Muscle layer of duodenum (tissue), 2 donors: ENCODE measurements around the gene GRAMD1B.
"Not testable (repeated sequence)": the region's sequence is repeated elsewhere in the genome, so short reads cannot be mapped to it uniquely, and the experiment has no call there.

Source experiments
- H3K27ac ChIP-seq: one replicate; pipeline ENCODE4 v1.7.0; 2013; ENCODE audit warnings: mild to moderate bottlenecking, low read length
- H3K27me3 ChIP-seq: one replicate; pipeline ENCODE4 v1.7.0; 2013; ENCODE audit warnings: low read depth, mild to moderate bottlenecking, control low read depth, low read length
- H3K36me3 ChIP-seq, 2 donors: one replicate each; pipeline ENCODE4 v1.7.0; 2013; ENCODE audit warnings: low read length in 2 of 2, control low read depth in 1 of 2, mild to moderate bottlenecking in 1 of 2; ENCODE audit not compliant: insufficient read depth in 2 of 2, control insufficient read depth in 1 of 2
- H3K4me1 ChIP-seq, 2 donors: one replicate each; pipeline ENCODE4 v1.7.0; 2013; ENCODE audit warnings: low read length in 2 of 2, mild to moderate bottlenecking in 2 of 2, control low read depth in 1 of 2, moderate library complexity in 1 of 2; ENCODE audit not compliant: insufficient read depth in 2 of 2, control insufficient read depth in 1 of 2
- H3K4me3 ChIP-seq, 2 donors: one replicate each; pipeline ENCODE4 v1.7.0; 2013; ENCODE audit warnings: low read length in 2 of 2, low read depth in 1 of 2, mild to moderate bottlenecking in 1 of 2
- H3K9me3 ChIP-seq, 2 donors: one replicate each; pipeline ENCODE4 v1.7.0; 2013; ENCODE audit warnings: low read length in 2 of 2, control low read depth in 1 of 2, mild to moderate bottlenecking in 1 of 2; ENCODE audit not compliant: control insufficient read depth in 1 of 2
- donor health status: healthy.

GRAMD1B gene

DNA sequence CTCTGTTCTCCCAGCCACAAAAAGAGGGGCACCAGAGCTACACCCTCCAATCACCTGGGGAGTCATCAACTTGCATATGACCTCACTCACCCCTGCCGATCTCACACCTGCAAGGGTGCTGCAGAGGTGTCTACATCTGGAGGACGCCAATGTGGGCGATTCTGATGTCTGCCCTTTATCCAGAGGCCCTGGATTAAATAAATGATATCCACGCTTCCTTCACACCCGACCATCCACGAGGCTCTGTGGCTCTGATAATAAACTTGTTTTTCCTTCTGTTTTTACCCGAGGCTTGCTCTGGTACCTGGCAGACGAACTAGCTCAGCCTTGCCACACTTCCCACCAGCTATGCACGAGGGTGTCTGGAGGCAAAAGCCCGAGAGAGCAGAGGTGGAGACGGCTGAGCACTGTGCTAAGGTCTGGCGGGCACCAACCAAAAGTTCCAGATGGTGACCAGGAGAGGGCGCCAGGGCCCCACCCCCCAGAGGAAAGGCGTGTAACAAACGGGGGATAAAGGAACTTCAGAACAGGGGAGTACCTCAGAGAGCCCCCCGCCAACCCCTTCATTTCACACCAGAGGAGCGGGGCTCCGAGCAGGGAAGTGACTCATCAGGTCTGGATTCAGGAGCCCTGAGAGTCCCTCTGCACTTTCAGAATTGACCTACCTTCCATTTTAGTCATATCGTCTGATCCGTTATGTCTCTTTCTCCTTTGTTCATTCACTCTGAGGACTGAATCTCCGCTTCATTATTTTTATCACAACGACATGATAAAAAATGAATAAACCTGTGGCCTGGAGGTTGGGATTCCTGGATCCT, 210.8 kb downstream of the GRAMD1B start:
- H3K36me3 ChIP-seq, result no peaks in the 10 kb centered on the region
- no peaks in the 10 kb centered on the region for H3K9me3 ChIP-seq
- H3K27me3 ChIP-seq, result no peaks in the 10 kb centered on the region
- H3K4me1 ChIP-seq, result no peaks in the 10 kb centered on the region
- H3K27ac ChIP-seq, result no peak overlapping the region
- H3K4me3 ChIP-seq, result no peak overlapping the region

GRCh38 chr11:123641495-123641840, 211.4 kb downstream of the GRAMD1B start:
- Histone ChIP-seq H3K27ac (no peak overlapping the region), H3K4me1 (no peaks in the 10 kb centered on the region), H3K27me3 (no peaks in the 10 kb centered on the region), H3K4me3 (no peak overlapping the region), H3K9me3 (no peaks in the 10 kb centered on the region), H3K36me3 (no peaks in the 10 kb centered on the region)

- Histone ChIP-seq H3K9me3 (no peaks in the 10 kb centered on the region), H3K4me3 (no peak overlapping the region), H3K27ac (no peak overlapping the region), H3K4me1 (no peaks in the 10 kb centered on the region), H3K36me3 (no peaks in the 10 kb centered on the region), H3K27me3 (no peaks in the 10 kb centered on the region)
Measured at GRCh38 chr11:123642435-123642834, 212.4 kb downstream of the GRAMD1B start.

DNA sequence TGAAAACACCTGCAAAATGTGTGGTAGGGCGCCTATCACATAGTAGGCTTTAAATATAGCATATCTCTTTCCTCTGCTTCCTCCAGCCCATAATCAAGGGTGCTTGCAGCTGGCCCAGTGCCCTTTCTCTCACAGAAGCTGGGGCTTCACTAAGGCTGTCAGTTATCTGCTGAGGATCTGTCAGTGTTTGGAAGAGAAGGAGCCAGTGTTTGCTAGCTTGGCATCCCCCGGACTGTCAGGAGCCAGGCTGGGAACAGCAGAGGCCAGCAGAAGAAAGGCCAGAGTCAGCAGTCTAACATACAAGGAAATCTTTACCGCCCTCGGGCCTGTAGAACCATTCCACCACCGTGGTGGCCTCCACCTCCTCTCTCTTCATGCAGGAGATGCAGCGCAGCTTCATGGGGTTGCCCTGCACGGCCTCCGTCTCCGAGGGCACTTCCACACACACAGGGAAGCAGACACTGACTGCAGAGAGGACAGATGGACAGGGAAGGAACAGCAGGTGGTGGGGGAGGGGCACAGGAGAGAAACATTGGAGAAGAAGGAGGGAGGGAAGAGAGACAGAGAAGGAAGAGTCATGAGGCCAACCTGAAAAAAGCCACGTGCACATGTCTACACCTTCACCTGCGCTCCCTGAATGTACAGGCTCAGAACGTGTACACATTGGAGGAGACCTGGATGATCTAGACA, 215.4 kb downstream of the GRAMD1B start:
- H3K4me3 ChIP-seq, result no peak overlapping the region
- H3K4me1 ChIP-seq, result no peaks in the 10 kb centered on the region
- H3K27me3 ChIP-seq, result no peaks in the 10 kb centered on the region
- no peaks in the 10 kb centered on the region for H3K36me3 ChIP-seq
- H3K9me3 ChIP-seq, result no peaks in the 10 kb centered on the region
- H3K27ac ChIP-seq, result no peak overlapping the region

GRCh38 chr11:123650901-123651300, 220.8 kb downstream of the GRAMD1B start:
- H3K27ac ChIP-seq, result no peak overlapping the region
- peaks cover 0 to 12% of the 10 kb centered on the region in 2 donors for H3K4me1 ChIP-seq
- H3K27me3 ChIP-seq, result peaks cover 18% of the 10 kb centered on the region
- H3K4me3 ChIP-seq, result no peak overlapping the region
- no peaks in the 10 kb centered on the region for H3K9me3 ChIP-seq
- H3K36me3 ChIP-seq, result no peaks in the 10 kb centered on the region

DNA sequence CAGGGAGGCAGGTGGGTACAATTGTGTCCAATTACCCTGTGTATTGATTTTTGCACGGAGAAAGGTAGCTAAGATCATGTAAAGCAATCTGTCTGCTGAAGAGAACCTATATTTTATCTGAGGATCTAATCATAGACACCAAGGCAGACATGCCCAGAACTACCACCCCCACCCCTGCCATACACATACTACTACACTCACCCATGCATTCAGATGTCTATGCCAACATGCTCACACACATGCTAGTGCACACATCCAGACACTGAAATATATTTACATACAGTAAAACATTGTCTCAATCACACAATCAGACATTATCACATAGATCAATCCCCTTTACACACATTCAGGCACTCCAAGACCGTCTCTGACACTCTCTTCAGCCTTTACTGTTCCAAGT, 222.5 kb downstream of the GRAMD1B start:
- no peaks in the 10 kb centered on the region for H3K9me3 ChIP-seq
- no peak overlapping the region for H3K27ac ChIP-seq
- H3K4me1 ChIP-seq, result peaks cover 0 to 12% of the 10 kb centered on the region in 2 donors
- H3K27me3 ChIP-seq, result peaks cover 18% of the 10 kb centered on the region
- H3K4me3 ChIP-seq, result no peak overlapping the region
- no peaks in the 10 kb centered on the region for H3K36me3 ChIP-seq

GRCh38 chr11:123653483-123653826, 223.4 kb downstream of the GRAMD1B start:
- Histone ChIP-seq H3K9me3 (no peaks in the 10 kb centered on the region), H3K4me3 (peak overlapping the region; percentile 58 to 85), H3K27ac (no peak overlapping the region), H3K36me3 (no peaks in the 10 kb centered on the region), H3K4me1 (peaks cover 0 to 12% of the 10 kb centered on the region in 2 donors), H3K27me3 (peaks cover 18% of the 10 kb centered on the region)

GRCh38 chr11:123653827-123654565, 223.9 kb downstream of the GRAMD1B start:
- Histone ChIP-seq H3K4me3 (peak overlapping the region; percentile 58 to 85), H3K27me3 (peaks cover 18% of the 10 kb centered on the region), H3K36me3 (no peaks in the 10 kb centered on the region), H3K4me1 (peaks cover 0 to 12% of the 10 kb centered on the region in 2 donors), H3K27ac (no peak overlapping the region), H3K9me3 (no peaks in the 10 kb centered on the region)

GRCh38 chr11:123654566-123655081, 224.6 kb downstream of the GRAMD1B start, which contains the start of gene SCN3B:
SCN3B (minus strand) TSS chr11:123654624; CDS start chr11:123653801, 823 bp downstream.
- no peaks in the 10 kb centered on the region for H3K36me3 ChIP-seq
- peaks cover 0 to 12% of the 10 kb centered on the region in 2 donors for H3K4me1 ChIP-seq
- H3K27me3 ChIP-seq, result peaks cover 18% of the 10 kb centered on the region
- H3K9me3 ChIP-seq, result no peaks in the 10 kb centered on the region
- H3K27ac ChIP-seq, result peak within 1 kb of the TSS; percentile 26
- peak within 1 kb of the TSS; percentile 58 to 85 for H3K4me3 ChIP-seq

GRCh38 chr11:123659311-123659710, 229.2 kb downstream of the GRAMD1B start:
- Histone ChIP-seq H3K4me1 (peaks cover 0 to 4% of the 10 kb centered on the region in 2 donors), H3K36me3 (no peaks in the 10 kb centered on the region), H3K27me3 (no peaks in the 10 kb centered on the region), H3K27ac (no peak overlapping the region), H3K4me3 (no peak overlapping the region), H3K9me3 (no peaks in the 10 kb centered on the region)

- not testable (repeated sequence) for H3K4me3 ChIP-seq, H3K9me3 ChIP-seq, H3K27ac ChIP-seq, H3K27me3 ChIP-seq, H3K36me3 ChIP-seq, H3K4me1 ChIP-seq
Measured at GRCh38 chr11:123659965-123660364, 229.9 kb downstream of the GRAMD1B start.
